Dendritic cell treated with granulocyte-macrophage colony-stimulating factor and Interleukin-4, amounts not matched to agents 40 ng/mL and 50 ng/mL, for 4 days (primary cell): ENCODE data around the gene THADA.

Source experiments
- H3K27ac Mint-ChIP-seq: one replicate; pipeline ENCODE4 v1.8.0; 2022; ENCODE audit warnings: mild to moderate bottlenecking, mixed read lengths
- H3K27me3 Mint-ChIP-seq: one replicate; pipeline ENCODE4 v1.8.0; 2022; ENCODE audit warnings: mild to moderate bottlenecking, mixed read lengths
- H3K36me3 Mint-ChIP-seq: one replicate; pipeline ENCODE4 v1.8.0; 2022; ENCODE audit warnings: low read depth, mixed read lengths
- H3K4me1 Mint-ChIP-seq: one replicate; pipeline ENCODE4 v1.8.0; 2022; ENCODE audit warnings: low read depth, mixed read lengths
- H3K4me3 Mint-ChIP-seq: one replicate; pipeline ENCODE4 v1.8.0; 2022; ENCODE audit warnings: mild to moderate bottlenecking, moderate library complexity, mixed read lengths
- H3K9me3 Mint-ChIP-seq: one replicate; pipeline ENCODE4 v1.8.0; 2022; ENCODE audit warnings: mixed read lengths
- intact Hi-C: fragments of 100-400 bp; cut with micrococcal nuclease; formaldehyde crosslinking; loops from one replicate; pipeline ENCODE4 v1.15.0; 2022

The THADA gene

GRCh38 chr2:43225093-43225787 is 370.6 kb downstream of the THADA start:
- peak overlapping the region; percentile 98 for H3K27ac Mint-ChIP-seq
- peak overlapping the region; percentile 93 for H3K4me3 Mint-ChIP-seq
- intact Hi-C loops = loop anchor here (5.0 kb wide), 2 partner anchors 317 to 398 kb away; no protein-coding TSS in a partner anchor
- H3K4me1 Mint-ChIP-seq = peaks cover 42% of the 10 kb centered on the region
- H3K9me3 Mint-ChIP-seq = no peaks in the 10 kb centered on the region
- peaks cover 77% of the 10 kb centered on the region for H3K36me3 Mint-ChIP-seq
- H3K27me3 Mint-ChIP-seq = no peaks in the 10 kb centered on the region

GRCh38 chr2:43224571-43225092 is 371.2 kb downstream of the THADA start:
- H3K27me3 Mint-ChIP-seq = no peaks in the 10 kb centered on the region
- H3K27ac Mint-ChIP-seq = peak overlapping the region; percentile 98
- H3K36me3 Mint-ChIP-seq = peaks cover 72% of the 10 kb centered on the region
- H3K4me1 Mint-ChIP-seq = peaks cover 43% of the 10 kb centered on the region
- intact Hi-C loops = loop anchor here (5.0 kb wide), 4 partner anchors 67 to 412 kb away; no protein-coding TSS in a partner anchor
- peak overlapping the region; percentile 93 for H3K4me3 Mint-ChIP-seq
- H3K9me3 Mint-ChIP-seq = no peaks in the 10 kb centered on the region

- Mint-ChIP-seq H3K27ac (peak overlapping the region; percentile 98), H3K4me1 (peaks cover 43% of the 10 kb centered on the region), H3K9me3 (no peaks in the 10 kb centered on the region), H3K36me3 (peaks cover 72% of the 10 kb centered on the region), H3K27me3 (no peaks in the 10 kb centered on the region), H3K4me3 (peak overlapping the region; percentile 93)
- intact Hi-C loops = loop anchor here (5.0 kb wide), 2 partner anchors 67 to 412 kb away; no protein-coding TSS in a partner anchor
Measured at GRCh38 chr2:43224131-43224570, 371.7 kb downstream of the THADA start.

GRCh38 chr2:43223521-43224001 is 372.3 kb downstream of the THADA start:
- peak overlapping the region; percentile 93 for H3K4me3 Mint-ChIP-seq
- H3K4me1 Mint-ChIP-seq = peaks cover 44% of the 10 kb centered on the region
- intact Hi-C loops = loop anchor here (5.0 kb wide), 2 partner anchors 66 to 411 kb away; no protein-coding TSS in a partner anchor
- H3K36me3 Mint-ChIP-seq = peaks cover 76% of the 10 kb centered on the region
- no peaks in the 10 kb centered on the region for H3K9me3 Mint-ChIP-seq
- H3K27ac Mint-ChIP-seq = peak overlapping the region; percentile 98
- H3K27me3 Mint-ChIP-seq = no peaks in the 10 kb centered on the region

- Mint-ChIP-seq H3K9me3 (no peaks in the 10 kb centered on the region), H3K27ac (peak overlapping the region; percentile 83), H3K27me3 (no peaks in the 10 kb centered on the region), H3K4me3 (peak overlapping the region; percentile 83), H3K4me1 (peaks cover 45% of the 10 kb centered on the region), H3K36me3 (peaks cover 74% of the 10 kb centered on the region)
- intact Hi-C loops = loop anchor here (5.0 kb wide), 2 partner anchors 65 to 410 kb away; no protein-coding TSS in a partner anchor
Measured at GRCh38 chr2:43222475-43223309, 373.1 kb downstream of the THADA start.

GRCh38 chr2:43221763-43222474 is 373.9 kb downstream of the THADA start:
- intact Hi-C loops = loop anchor here (5.0 kb wide), 2 partner anchors 65 to 410 kb away; no protein-coding TSS in a partner anchor
- H3K27ac Mint-ChIP-seq = peak overlapping the region; percentile 83
- H3K36me3 Mint-ChIP-seq = peaks cover 68% of the 10 kb centered on the region
- H3K4me1 Mint-ChIP-seq = peaks cover 43% of the 10 kb centered on the region
- peak overlapping the region; percentile 83 for H3K4me3 Mint-ChIP-seq
- H3K9me3 Mint-ChIP-seq = no peaks in the 10 kb centered on the region
- no peaks in the 10 kb centered on the region for H3K27me3 Mint-ChIP-seq

- Mint-ChIP-seq H3K4me1 (peaks cover 43% of the 10 kb centered on the region), H3K27me3 (no peaks in the 10 kb centered on the region), H3K9me3 (no peaks in the 10 kb centered on the region), H3K27ac (peak overlapping the region; percentile 83), H3K4me3 (peak overlapping the region; percentile 83), H3K36me3 (peaks cover 67% of the 10 kb centered on the region)
- intact Hi-C loops = loop anchor here (5.0 kb wide), 2 partner anchors 64 to 409 kb away; no protein-coding TSS in a partner anchor
Measured at GRCh38 chr2:43221124-43221762, 374.6 kb downstream of the THADA start.

GRCh38 chr2:43220760-43221123 is 375.1 kb downstream of the THADA start:
- Mint-ChIP-seq H3K36me3 (peaks cover 62% of the 10 kb centered on the region), H3K4me1 (peaks cover 43% of the 10 kb centered on the region), H3K4me3 (peak overlapping the region; percentile 83), H3K27ac (peak overlapping the region; percentile 83), H3K9me3 (no peaks in the 10 kb centered on the region), H3K27me3 (no peaks in the 10 kb centered on the region)
- intact Hi-C loops = loop anchor here (5.0 kb wide), 2 partner anchors 63 to 408 kb away; no protein-coding TSS in a partner anchor

- intact Hi-C loops = loop anchor here (5.0 kb wide), 2 partner anchors 63 to 408 kb away; no protein-coding TSS in a partner anchor
- Mint-ChIP-seq H3K4me1 (peaks cover 43% of the 10 kb centered on the region), H3K27me3 (no peaks in the 10 kb centered on the region), H3K27ac (peak overlapping the region; percentile 83), H3K36me3 (peaks cover 58% of the 10 kb centered on the region), H3K4me3 (peak overlapping the region; percentile 83), H3K9me3 (no peaks in the 10 kb centered on the region)
Measured at GRCh38 chr2:43220229-43220751, 375.5 kb downstream of the THADA start.

GRCh38 chr2:43219383-43220228 is 376.2 kb downstream of the THADA start:
- Mint-ChIP-seq H3K36me3 (peaks cover 51% of the 10 kb centered on the region), H3K27me3 (no peaks in the 10 kb centered on the region), H3K27ac (peak overlapping the region; percentile 83), H3K9me3 (no peaks in the 10 kb centered on the region), H3K4me3 (peak overlapping the region; percentile 83), H3K4me1 (peaks cover 43% of the 10 kb centered on the region)
- intact Hi-C loops = loop anchor here (5.0 kb wide), 2 partner anchors 62 to 407 kb away; no protein-coding TSS in a partner anchor

GRCh38 chr2:43218702-43219382 is 377.0 kb downstream of the THADA start:
- Mint-ChIP-seq H3K4me1 (peaks cover 48% of the 10 kb centered on the region), H3K9me3 (no peaks in the 10 kb centered on the region)
- intact Hi-C loops = no loop called here

More at GRCh38 chr2:43218702-43219382, 377.0 kb downstream of the THADA start:
- Mint-ChIP-seq H3K36me3 (peaks cover 43% of the 10 kb centered on the region), H3K4me3 (peak overlapping the region; percentile 83), H3K27me3 (no peaks in the 10 kb centered on the region), H3K27ac (peak overlapping the region; percentile 83)
